ENCODE results near the gene OSM. TPM values are rescaled to one million over a fixed set of nuclear protein-coding genes. Genes with fewer than 3 reads are reported as not detected.

OSM gene
- total RNA-seq, 1 donor from 2014 or later, result not detected

DNA sequence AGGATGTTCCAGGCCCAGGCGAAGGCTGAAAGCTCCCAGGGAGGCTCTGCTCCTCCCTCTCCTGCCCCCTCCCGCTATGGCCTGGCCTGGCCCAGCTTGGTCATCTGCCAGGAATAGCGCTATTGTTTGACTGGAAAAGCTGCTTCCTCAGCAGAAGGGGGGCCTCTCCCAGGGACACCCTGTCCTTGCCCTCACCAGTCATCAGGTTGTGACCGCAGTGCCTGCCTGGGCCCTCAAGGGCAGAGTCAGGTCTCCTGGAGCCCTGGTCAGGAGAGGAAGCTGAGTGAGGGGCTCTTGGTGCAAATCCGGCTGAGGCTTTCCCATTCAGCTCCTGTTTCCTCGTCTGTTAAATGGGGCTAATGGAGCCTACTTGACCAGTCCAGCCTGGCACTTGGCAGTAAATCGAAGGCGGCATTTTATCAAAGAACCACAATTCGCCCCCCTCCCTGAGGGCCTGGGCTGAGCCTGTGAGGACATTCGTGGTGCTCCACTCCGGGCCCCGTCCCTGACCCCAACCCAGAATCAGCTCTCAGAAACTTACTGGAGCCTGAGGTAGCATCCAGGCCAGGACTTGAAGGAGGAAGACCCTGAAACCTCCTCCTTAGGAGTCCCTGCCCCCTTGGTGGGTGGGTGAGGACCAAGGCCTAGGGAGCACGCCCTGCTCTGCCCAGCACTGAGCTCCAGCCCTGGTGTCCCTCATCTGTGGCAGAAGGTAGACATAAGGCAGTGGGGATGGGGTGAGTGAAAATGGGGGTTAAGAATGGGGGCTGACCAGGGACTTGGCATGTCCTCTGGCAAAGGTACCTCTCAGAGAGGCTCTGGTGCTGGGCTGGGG is 24.6 kb upstream of the OSM start:
- Mint-ChIP-seq H3K4me3 (ENCODE audit: unreplicated experiment) (no peak overlapping the region), H3K27ac (ENCODE audit: unreplicated experiment) (no peak overlapping the region), H3K4me1 (ENCODE audit: low read depth, unreplicated experiment) (peaks cover 4% of the 10 kb centered on the region), H3K36me3 (ENCODE audit: unreplicated experiment) (no peaks in the 10 kb centered on the region), H3K27me3 (ENCODE audit: unreplicated experiment) (peaks cover 6% of the 10 kb centered on the region), H3K9me3 (ENCODE audit: unreplicated experiment) (peaks cover 5% of the 10 kb centered on the region)
- no peak for DNase-seq
- TF ChIP-seq, protein P1, sequence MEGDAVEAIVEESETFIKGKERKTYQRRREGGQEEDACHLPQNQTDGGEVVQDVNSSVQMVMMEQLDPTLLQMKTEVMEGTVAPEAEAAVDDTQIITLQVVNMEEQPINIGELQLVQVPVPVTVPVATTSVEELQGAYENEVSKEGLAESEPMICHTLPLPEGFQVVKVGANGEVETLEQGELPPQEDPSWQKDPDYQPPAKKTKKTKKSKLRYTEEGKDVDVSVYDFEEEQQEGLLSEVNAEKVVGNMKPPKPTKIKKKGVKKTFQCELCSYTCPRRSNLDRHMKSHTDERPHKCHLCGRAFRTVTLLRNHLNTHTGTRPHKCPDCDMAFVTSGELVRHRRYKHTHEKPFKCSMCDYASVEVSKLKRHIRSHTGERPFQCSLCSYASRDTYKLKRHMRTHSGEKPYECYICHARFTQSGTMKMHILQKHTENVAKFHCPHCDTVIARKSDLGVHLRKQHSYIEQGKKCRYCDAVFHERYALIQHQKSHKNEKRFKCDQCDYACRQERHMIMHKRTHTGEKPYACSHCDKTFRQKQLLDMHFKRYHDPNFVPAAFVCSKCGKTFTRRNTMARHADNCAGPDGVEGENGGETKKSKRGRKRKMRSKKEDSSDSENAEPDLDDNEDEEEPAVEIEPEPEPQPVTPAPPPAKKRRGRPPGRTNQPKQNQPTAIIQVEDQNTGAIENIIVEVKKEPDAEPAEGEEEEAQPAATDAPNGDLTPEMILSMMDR (IDR thresholded peaks at IDR 0.05; ENCODE audit: partially characterized antibody, unreplicated experiment), result no peak

- H3K4me3 Mint-ChIP-seq (ENCODE audit: unreplicated experiment), result peak overlapping the region; percentile 68
- peaks cover 4% of the 10 kb centered on the region for H3K4me1 Mint-ChIP-seq (ENCODE audit: low read depth, unreplicated experiment)
- DNase-seq, result no peak
Observed at GRCh38 chr22:30290342-30291057, 23.8 kb upstream of the OSM start.

GRCh38 chr22:30289980-30290313 is 23.3 kb upstream of the OSM start:
- H3K27ac Mint-ChIP-seq (ENCODE audit: unreplicated experiment), result peak overlapping the region; percentile 75
- H3K9me3 Mint-ChIP-seq (ENCODE audit: unreplicated experiment), result peaks cover 2% of the 10 kb centered on the region
- H3K4me1 Mint-ChIP-seq (ENCODE audit: low read depth, unreplicated experiment), result peaks cover 4% of the 10 kb centered on the region
- H3K27me3 Mint-ChIP-seq (ENCODE audit: unreplicated experiment), result peaks cover 6% of the 10 kb centered on the region
- no peak for DNase-seq
- no peaks in the 10 kb centered on the region for H3K36me3 Mint-ChIP-seq (ENCODE audit: unreplicated experiment)
- TF ChIP-seq, protein P1 (IDR thresholded peaks at IDR 0.05; ENCODE audit: partially characterized antibody, unreplicated experiment), result no peak
- H3K4me3 Mint-ChIP-seq (ENCODE audit: unreplicated experiment), result peak overlapping the region; percentile 68

More at GRCh38 chr22:30290342-30291057, 23.8 kb upstream of the OSM start:
- Mint-ChIP-seq H3K27me3 (ENCODE audit: unreplicated experiment) (peaks cover 6% of the 10 kb centered on the region), H3K27ac (ENCODE audit: unreplicated experiment) (peak overlapping the region; percentile 17), H3K36me3 (ENCODE audit: unreplicated experiment) (no peaks in the 10 kb centered on the region), H3K9me3 (ENCODE audit: unreplicated experiment) (peaks cover 2% of the 10 kb centered on the region)
- TF ChIP-seq, protein P1 (IDR thresholded peaks at IDR 0.05; ENCODE audit: partially characterized antibody, unreplicated experiment), result no peak

- Mint-ChIP-seq H3K4me1 (ENCODE audit: low read depth, unreplicated experiment) (peaks cover 4% of the 10 kb centered on the region), H3K27ac (ENCODE audit: unreplicated experiment) (peak within 1 kb of the TSS; percentile 75), H3K4me3 (ENCODE audit: unreplicated experiment) (peak within 1 kb of the TSS; percentile 80), H3K9me3 (ENCODE audit: unreplicated experiment) (peaks cover 2% of the 10 kb centered on the region), H3K27me3 (ENCODE audit: unreplicated experiment) (peaks cover 6% of the 10 kb centered on the region), H3K36me3 (ENCODE audit: unreplicated experiment) (no peaks in the 10 kb centered on the region)
- TF ChIP-seq, protein P1 (IDR thresholded peaks at IDR 0.05; ENCODE audit: partially characterized antibody, unreplicated experiment), result peak; percentile 24
- DNase-seq, result peak; percentile 97
Observed at GRCh38 chr22:30289141-30289979, 22.7 kb upstream of the OSM start, which contains the start of gene CASTOR1. TSS of gene CASTOR1 (minus strand) at chr22:30289505. CDS start at chr22:30289497, 8 bp downstream.
